ENCODE data around the gene ACP4.

DNA sequence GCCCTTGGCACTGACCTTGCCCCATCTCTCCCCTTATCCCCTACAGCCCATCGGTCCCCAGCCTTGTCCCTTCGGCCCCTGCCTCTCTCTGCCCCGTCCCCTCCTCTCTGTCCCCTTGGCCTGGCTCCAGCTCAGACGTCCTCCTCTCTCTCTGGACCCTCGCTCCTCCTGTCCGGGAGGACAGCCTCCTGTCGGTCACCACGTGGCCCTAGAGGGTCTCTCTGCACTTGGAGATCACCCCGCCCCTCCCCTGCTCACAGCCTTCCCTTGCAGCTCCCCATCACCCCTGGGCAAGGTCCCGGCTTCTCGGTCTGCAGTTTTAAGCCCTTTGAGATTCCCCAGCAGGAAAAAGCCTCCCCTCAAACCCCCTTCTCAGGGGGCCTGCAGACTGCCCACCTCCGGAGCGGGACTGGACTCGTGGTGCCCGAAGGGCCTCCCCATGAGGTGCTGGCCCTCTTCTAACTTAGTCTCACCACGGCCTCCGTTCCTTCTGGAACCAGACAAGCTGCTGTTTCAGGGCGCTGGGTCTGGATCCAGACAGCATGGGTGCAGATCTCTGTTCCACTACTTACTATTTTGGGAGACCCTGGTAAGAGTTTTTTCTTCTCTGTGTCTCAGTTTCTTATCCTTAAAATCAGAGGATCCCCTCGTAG lies 46.5 kb downstream of the ACP4 start:
- TF ChIP-seq, protein P1, sequence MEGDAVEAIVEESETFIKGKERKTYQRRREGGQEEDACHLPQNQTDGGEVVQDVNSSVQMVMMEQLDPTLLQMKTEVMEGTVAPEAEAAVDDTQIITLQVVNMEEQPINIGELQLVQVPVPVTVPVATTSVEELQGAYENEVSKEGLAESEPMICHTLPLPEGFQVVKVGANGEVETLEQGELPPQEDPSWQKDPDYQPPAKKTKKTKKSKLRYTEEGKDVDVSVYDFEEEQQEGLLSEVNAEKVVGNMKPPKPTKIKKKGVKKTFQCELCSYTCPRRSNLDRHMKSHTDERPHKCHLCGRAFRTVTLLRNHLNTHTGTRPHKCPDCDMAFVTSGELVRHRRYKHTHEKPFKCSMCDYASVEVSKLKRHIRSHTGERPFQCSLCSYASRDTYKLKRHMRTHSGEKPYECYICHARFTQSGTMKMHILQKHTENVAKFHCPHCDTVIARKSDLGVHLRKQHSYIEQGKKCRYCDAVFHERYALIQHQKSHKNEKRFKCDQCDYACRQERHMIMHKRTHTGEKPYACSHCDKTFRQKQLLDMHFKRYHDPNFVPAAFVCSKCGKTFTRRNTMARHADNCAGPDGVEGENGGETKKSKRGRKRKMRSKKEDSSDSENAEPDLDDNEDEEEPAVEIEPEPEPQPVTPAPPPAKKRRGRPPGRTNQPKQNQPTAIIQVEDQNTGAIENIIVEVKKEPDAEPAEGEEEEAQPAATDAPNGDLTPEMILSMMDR (CRISPR knock-in tag; IDR thresholded peaks at IDR 0.05): no peak
- no peak for TF ChIP-seq TSC22D2 (CRISPR knock-in tag; IDR thresholded peaks at IDR 0.05; ENCODE audit: borderline replicate concordance)
- TF ChIP-seq, protein P2, sequence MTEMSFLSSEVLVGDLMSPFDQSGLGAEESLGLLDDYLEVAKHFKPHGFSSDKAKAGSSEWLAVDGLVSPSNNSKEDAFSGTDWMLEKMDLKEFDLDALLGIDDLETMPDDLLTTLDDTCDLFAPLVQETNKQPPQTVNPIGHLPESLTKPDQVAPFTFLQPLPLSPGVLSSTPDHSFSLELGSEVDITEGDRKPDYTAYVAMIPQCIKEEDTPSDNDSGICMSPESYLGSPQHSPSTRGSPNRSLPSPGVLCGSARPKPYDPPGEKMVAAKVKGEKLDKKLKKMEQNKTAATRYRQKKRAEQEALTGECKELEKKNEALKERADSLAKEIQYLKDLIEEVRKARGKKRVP (CRISPR knock-in tag; IDR thresholded peaks at IDR 0.05): no peak

Measured in HepG2 (cell line).